ENCODE measurements around the gene SAE1. TPM values are rescaled to one million over a fixed set of nuclear protein-coding genes. Genes with fewer than 3 reads are reported as not detected.

SAE1 gene
- total RNA-seq, 1 donor from 2014 or later = 96.6 TPM

- no peaks in the 10 kb centered on the region for H3K27me3 Mint-ChIP-seq (ENCODE audit: unreplicated experiment)
- no peaks in the 10 kb centered on the region for H3K36me3 Mint-ChIP-seq (ENCODE audit: unreplicated experiment)
- TF ChIP-seq, protein P1, sequence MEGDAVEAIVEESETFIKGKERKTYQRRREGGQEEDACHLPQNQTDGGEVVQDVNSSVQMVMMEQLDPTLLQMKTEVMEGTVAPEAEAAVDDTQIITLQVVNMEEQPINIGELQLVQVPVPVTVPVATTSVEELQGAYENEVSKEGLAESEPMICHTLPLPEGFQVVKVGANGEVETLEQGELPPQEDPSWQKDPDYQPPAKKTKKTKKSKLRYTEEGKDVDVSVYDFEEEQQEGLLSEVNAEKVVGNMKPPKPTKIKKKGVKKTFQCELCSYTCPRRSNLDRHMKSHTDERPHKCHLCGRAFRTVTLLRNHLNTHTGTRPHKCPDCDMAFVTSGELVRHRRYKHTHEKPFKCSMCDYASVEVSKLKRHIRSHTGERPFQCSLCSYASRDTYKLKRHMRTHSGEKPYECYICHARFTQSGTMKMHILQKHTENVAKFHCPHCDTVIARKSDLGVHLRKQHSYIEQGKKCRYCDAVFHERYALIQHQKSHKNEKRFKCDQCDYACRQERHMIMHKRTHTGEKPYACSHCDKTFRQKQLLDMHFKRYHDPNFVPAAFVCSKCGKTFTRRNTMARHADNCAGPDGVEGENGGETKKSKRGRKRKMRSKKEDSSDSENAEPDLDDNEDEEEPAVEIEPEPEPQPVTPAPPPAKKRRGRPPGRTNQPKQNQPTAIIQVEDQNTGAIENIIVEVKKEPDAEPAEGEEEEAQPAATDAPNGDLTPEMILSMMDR (IDR thresholded peaks at IDR 0.05) = peak; percentile 89
- H3K9me3 Mint-ChIP-seq (ENCODE audit: unreplicated experiment) = no peaks in the 10 kb centered on the region
- H3K27ac Mint-ChIP-seq (ENCODE audit: unreplicated experiment) = no peak overlapping the region
- peak; percentile 92 for DNase-seq (ENCODE audit: extremely low spot score, unreplicated experiment)
- H3K4me3 Mint-ChIP-seq (ENCODE audit: unreplicated experiment) = peak overlapping the region; percentile 55
- H3K4me1 Mint-ChIP-seq (ENCODE audit: unreplicated experiment) = peaks cover 34% of the 10 kb centered on the region
Observed at GRCh38 chr19:47230054-47230920, 99.7 kb downstream of the SAE1 start.

DNA sequence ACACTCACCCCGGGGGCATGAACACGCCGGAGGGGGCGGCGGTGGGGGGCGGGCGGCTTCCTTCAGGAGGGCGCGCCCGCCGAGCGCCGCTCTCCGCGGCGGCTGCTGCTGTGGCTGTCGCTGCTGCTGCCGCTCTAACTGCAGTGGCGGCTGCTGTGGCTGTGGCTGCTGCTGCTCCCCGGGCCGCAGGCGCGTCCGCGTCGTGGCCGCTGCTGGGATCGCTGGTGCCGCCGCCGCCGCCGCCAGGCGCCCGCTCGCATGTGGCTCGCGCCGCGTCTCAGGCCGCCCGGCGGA, 100.2 kb downstream of the SAE1 start, which contains the start of gene BBC3:
TSS of gene BBC3 (minus strand) at position 279 of the 294 bp plus-strand sequence. CDS start 2,768 bp downstream, outside the sequence.
- DNase-seq (ENCODE audit: extremely low spot score, unreplicated experiment) = no peak
- Mint-ChIP-seq H3K36me3 (ENCODE audit: unreplicated experiment) (no peaks in the 10 kb centered on the region), H3K4me3 (ENCODE audit: unreplicated experiment) (peak within 1 kb of the TSS; percentile 67), H3K27me3 (ENCODE audit: unreplicated experiment) (no peaks in the 10 kb centered on the region), H3K9me3 (ENCODE audit: unreplicated experiment) (no peaks in the 10 kb centered on the region), H3K27ac (ENCODE audit: unreplicated experiment) (peak within 1 kb of the TSS; percentile 93), H3K4me1 (ENCODE audit: unreplicated experiment) (peaks cover 29% of the 10 kb centered on the region)
- TF ChIP-seq, protein P1 (IDR thresholded peaks at IDR 0.05) = no peak

GRCh38 chr19:47231215-47232054, 100.8 kb downstream of the SAE1 start:
- Mint-ChIP-seq H3K27me3 (ENCODE audit: unreplicated experiment) (no peaks in the 10 kb centered on the region), H3K9me3 (ENCODE audit: unreplicated experiment) (no peaks in the 10 kb centered on the region), H3K4me1 (ENCODE audit: unreplicated experiment) (peaks cover 29% of the 10 kb centered on the region), H3K36me3 (ENCODE audit: unreplicated experiment) (no peaks in the 10 kb centered on the region), H3K27ac (ENCODE audit: unreplicated experiment) (peak overlapping the region; percentile 93), H3K4me3 (ENCODE audit: unreplicated experiment) (peak overlapping the region; percentile 67)
- TF ChIP-seq, protein P1 (IDR thresholded peaks at IDR 0.05) = no peak
- peak; percentile 96 for DNase-seq (ENCODE audit: extremely low spot score, unreplicated experiment)

- Mint-ChIP-seq H3K4me3 (ENCODE audit: unreplicated experiment) (peak overlapping the region; percentile 67), H3K4me1 (ENCODE audit: unreplicated experiment) (peaks cover 20% of the 10 kb centered on the region), H3K9me3 (ENCODE audit: unreplicated experiment) (no peaks in the 10 kb centered on the region), H3K36me3 (ENCODE audit: unreplicated experiment) (no peaks in the 10 kb centered on the region), H3K27ac (ENCODE audit: unreplicated experiment) (peak overlapping the region; percentile 93), H3K27me3 (ENCODE audit: unreplicated experiment) (no peaks in the 10 kb centered on the region)
- TF ChIP-seq, protein P1 (IDR thresholded peaks at IDR 0.05) = no peak
- no peak for DNase-seq (ENCODE audit: extremely low spot score, unreplicated experiment)
Observed at GRCh38 chr19:47232422-47233211, 102.0 kb downstream of the SAE1 start.
